SU-DHL-6 (cell line): Measurements from ENCODE around the gene CHADL.

Experiments
- CTCF ChIP-seq: fragments of 200-600 bp; sonication (generic); IDR thresholded peaks from one replicate; pipeline ENCODE4 v1.5.1; 2017; ENCODE audit warnings: antibody characterized with exemption, mild to moderate bottlenecking, low read length, moderate library complexity; ENCODE audit not compliant: insufficient read depth, poor library complexity, severe bottlenecking
- EZH2phosphoT487 ChIP-seq: fragments of 200-600 bp; sonication (generic), shearing (Covaris generic); conservative IDR thresholded peaks from 2 replicates; pipeline ENCODE4 v1.6.1; 2018; ENCODE audit warnings: mild to moderate bottlenecking, antibody characterized with exemption, low read length, moderate library complexity, mixed read lengths

DNA sequence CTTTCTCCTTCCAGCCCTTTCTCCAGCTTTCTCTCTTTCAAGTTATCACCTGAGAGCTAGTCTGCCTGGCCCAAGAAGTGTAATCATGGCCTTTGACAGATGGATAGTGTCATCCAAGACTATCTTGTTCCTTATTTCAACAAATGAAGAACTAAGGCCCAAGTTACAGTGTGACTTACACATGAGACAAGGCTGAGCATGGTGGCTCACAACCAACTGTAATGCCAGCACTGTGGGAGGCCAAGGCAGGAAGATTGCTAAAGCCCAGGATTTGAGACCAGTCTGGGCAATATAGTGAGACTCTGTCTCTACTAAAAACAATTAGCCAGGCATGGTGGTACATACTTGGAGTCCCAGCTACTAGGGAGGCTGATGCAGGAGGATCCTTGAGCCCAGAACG lies 48.9 kb upstream of the CHADL start:
- no peak for TF ChIP-seq CTCF
- TF ChIP-seq EZH2phosphoT487 = no peak
